PC-3 (cell line): ENCODE measurements around the gene SRSF12. TPM values are rescaled to one million over a fixed set of nuclear protein-coding genes. Genes with fewer than 3 reads are reported as not detected.
A peak's percentile ranks its signal among the peaks of the same experiment; 100 is the strongest.
"Not testable (repeated sequence)": the region's sequence is repeated elsewhere in the genome, so short reads cannot be mapped to it uniquely, and the experiment has no call there.

Source experiments
- ATAC-seq: fragments of 200-7000 bp; cut with Tn5 transposase; 2 replicates; pipeline ENCODE4 v1.9.1; 2020; ENCODE audit warnings: mild to moderate bottlenecking, moderate library complexity
- BruUV-seq: library from RNA; stranded (reverse); fragments of 400-500 nt; replicated peaks from 2 replicates; lab custom pipeline; 2021; lab: Mats Ljungman, UMichigan
- CTCF ChIA-PET: fragments of 300-600 bp; sonication (Branson Sonifier 250); formaldehyde crosslinking; loops from one replicate; lab custom pipeline; 2022; ENCODE audit warnings: antibody characterized with exemption; lab: Charles Lee
- POLR2A ChIA-PET: fragments of 300-600 bp; sonication (Branson Sonifier 250); formaldehyde crosslinking; loops from one replicate; lab custom pipeline; 2022; ENCODE audit warnings: antibody characterized with exemption; ENCODE audit not compliant: unreplicated experiment; lab: Charles Lee
- DNase-seq: peaks from one replicate; pipeline ENCODE4 v3.0.0-alpha.2; 2015
- H2AFZ ChIP-seq: fragments of 300-600 bp; sonication (generic); 2 replicates; pipeline ENCODE4 v1.6.0; 2016; ENCODE audit warnings: antibody characterized with exemption, low read length
- H3F3A ChIP-seq: fragments of 300-600 bp; sonication (generic); one replicate; pipeline ENCODE4 v1.6.0; 2017; ENCODE audit warnings: antibody characterized with exemption, low read length, control low read depth, mild to moderate bottlenecking; ENCODE audit not compliant: unreplicated experiment
- H3K27ac ChIP-seq: fragments of 300-600 bp; sonication (generic); 2 replicates; pipeline ENCODE4 v1.5.1; 2016; ENCODE audit warnings: mild to moderate bottlenecking, low read length
- H3K27me3 ChIP-seq: fragments of 300-600 bp; sonication (generic); 2 replicates; pipeline ENCODE4 v1.6.1; 2016; ENCODE audit warnings: low read length, mixed read lengths
- H3K36me3 ChIP-seq: fragments of 300-600 bp; sonication (generic); 2 replicates; pipeline ENCODE4 v1.6.1; 2016; ENCODE audit warnings: low read depth, mixed run types, low read length, mixed read lengths
- H3K4me1 ChIP-seq: fragments of 300-600 bp; sonication (generic); 2 replicates; pipeline ENCODE4 v1.5.1; 2016; ENCODE audit warnings: low read length; ENCODE audit not compliant: insufficient read depth
- H3K4me2 ChIP-seq: fragments of 300-600 bp; sonication (generic); 2 replicates; pipeline ENCODE4 v1.6.0; 2016; ENCODE audit warnings: low read length
- H3K4me3 ChIP-seq: fragments of 300-600 bp; sonication (generic); 2 replicates; pipeline ENCODE4 v1.5.1; 2016; ENCODE audit warnings: mild to moderate bottlenecking, low read length, mixed read lengths
- H3K79me2 ChIP-seq: fragments of 300-600 bp; sonication (generic); 2 replicates; pipeline ENCODE4 v1.6.1; 2017; ENCODE audit warnings: low read length, mixed read lengths
- H3K9ac ChIP-seq: fragments of 300-600 bp; sonication (generic); 2 replicates; pipeline ENCODE4 v1.6.0; 2016; ENCODE audit warnings: mild to moderate bottlenecking, low read length
- H3K9me2 ChIP-seq: fragments of 300-600 bp; sonication (generic); replicated peaks from 2 replicates; pipeline ENCODE4 v1.6.1; 2016; ENCODE audit warnings: mixed run types, low read length, mixed read lengths
- H3K9me3 ChIP-seq: fragments of 300-600 bp; sonication (generic); 2 replicates; pipeline ENCODE4 v1.6.1; 2016; ENCODE audit warnings: low read length, mixed read lengths
- H4K20me1 ChIP-seq: fragments of 300-600 bp; sonication (generic); 2 replicates; pipeline ENCODE4 v1.6.1; 2016; ENCODE audit warnings: low read length, mixed read lengths
- CTCF ChIP-seq: fragments of 300-600 bp; sonication (generic); conservative IDR thresholded peaks from 2 replicates; pipeline ENCODE4 v1.5.1; 2017; ENCODE audit warnings: antibody characterized with exemption, low read depth, mild to moderate bottlenecking, low read length
- EZH2 ChIP-seq: fragments of 300-600 bp; sonication (generic); IDR thresholded peaks from one replicate; pipeline ENCODE4 v1.6.1; 2017; ENCODE audit warnings: antibody characterized with exemption, mild to moderate bottlenecking, low read length; ENCODE audit not compliant: unreplicated experiment
- EZH2phosphoT487 ChIP-seq: fragments of 300-600 bp; sonication (generic); IDR thresholded peaks from 2 replicates; pipeline ENCODE4 v1.6.1; 2018; ENCODE audit warnings: mild to moderate bottlenecking, antibody characterized with exemption, low read length, borderline replicate concordance
- intact Hi-C: fragments of 100-400 bp; cut with micrococcal nuclease; formaldehyde crosslinking; loops from 2 replicates; pipeline ENCODE4 v1.9.0; 2023
- total RNA-seq: library from RNA; depleted of rRNA; stranded (reverse); fragments of >200 nt; gene quantifications from 2 replicates; pipeline ENCODE4 v1.2.3, GENCODE V29; 2014

Gene SRSF12
- total RNA-seq, 1 experiment from 2014 or later, result not detected

- ChIA-PET POLR2A (no interaction called here), CTCF (no interaction called here)
- TF ChIP-seq EZH2phosphoT487 (no peak), EZH2 (no peak), CTCF (no peak)
- no peak overlapping the region for H3K4me3 ChIP-seq
- no TSS peak for BruUV-seq
- intact Hi-C loops, result no loop called here
- H3K4me2 ChIP-seq, result no peak overlapping the region
- no peaks in the 10 kb centered on the region for H3K79me2 ChIP-seq
- no peak overlapping the region for H3K27ac ChIP-seq
- ATAC-seq (no peak), DNase-seq (peak; percentile 1)
- H3K9me2 ChIP-seq, result no peaks in the 10 kb centered on the region
- H2AFZ ChIP-seq, result no peak overlapping the region
- H3F3A ChIP-seq, result no peaks in the 10 kb centered on the region
- H3K4me1 ChIP-seq, result no peaks in the 10 kb centered on the region
- H3K36me3 ChIP-seq, result no peaks in the 10 kb centered on the region
- H3K9me3 ChIP-seq, result no peaks in the 10 kb centered on the region
- H3K27me3 ChIP-seq, result no peaks in the 10 kb centered on the region
- no peaks in the 10 kb centered on the region for H4K20me1 ChIP-seq
- H3K9ac ChIP-seq, result no peak overlapping the region
Observed at GRCh38 chr6:89132057-89132456, 14.2 kb upstream of the SRSF12 start.

GRCh38 chr6:89131599-89131998 lies 13.7 kb upstream of the SRSF12 start:
- Histone ChIP-seq H4K20me1 (no peaks in the 10 kb centered on the region), H3K27ac (no peak overlapping the region), H3K27me3 (no peaks in the 10 kb centered on the region), H3K9me3 (no peaks in the 10 kb centered on the region), H3F3A (no peaks in the 10 kb centered on the region), H3K4me3 (no peak overlapping the region), H3K9ac (no peak overlapping the region), H3K9me2 (no peaks in the 10 kb centered on the region), H3K79me2 (no peaks in the 10 kb centered on the region), H3K36me3 (no peaks in the 10 kb centered on the region), H3K4me2 (no peak overlapping the region), H2AFZ (no peak overlapping the region), H3K4me1 (no peaks in the 10 kb centered on the region)
- TF ChIP-seq CTCF, result no peak
- no peak for TF ChIP-seq EZH2phosphoT487
- no peak for TF ChIP-seq EZH2
- BruUV-seq, result no TSS peak
- ATAC-seq (no peak), DNase-seq (no peak)
- ChIA-PET CTCF (no interaction called here), POLR2A (no interaction called here)
- intact Hi-C loops, result no loop called here

GRCh38 chr6:89128256-89128671 lies 10.4 kb upstream of the SRSF12 start:
- H3K36me3 ChIP-seq, DNase-seq, H3K9me3 ChIP-seq, H3K27ac ChIP-seq, H3K4me3 ChIP-seq, POLR2A ChIA-PET, H3K4me1 ChIP-seq, ATAC-seq, H3K27me3 ChIP-seq, H4K20me1 ChIP-seq, H3K9me2 ChIP-seq, H3K79me2 ChIP-seq, H3K4me2 ChIP-seq, H2AFZ ChIP-seq, BruUV-seq, H3F3A ChIP-seq, intact Hi-C loops, CTCF ChIA-PET, H3K9ac ChIP-seq: not testable (repeated sequence)
